Measurements from ENCODE around the gene MYO5B.
"Not testable (repeated sequence)": the region's sequence is repeated elsewhere in the genome, so short reads cannot be mapped to it uniquely, and the experiment has no call there.

MYO5B gene

GRCh38 chr18:49842656-49843055, 352.3 kb downstream of the MYO5B start:
- Mint-ChIP-seq H3K4me1 (ENCODE audit: low read depth) (no peaks in the 10 kb centered on the region), H3K9me3 (no peaks in the 10 kb centered on the region), H3K27ac (no peak overlapping the region), H3K27me3 (no peaks in the 10 kb centered on the region), H3K4me3 (no peak overlapping the region), H3K36me3 (ENCODE audit: low read depth) (no peaks in the 10 kb centered on the region)
- intact Hi-C loops (cut with micrococcal nuclease): no loop called here

DNA sequence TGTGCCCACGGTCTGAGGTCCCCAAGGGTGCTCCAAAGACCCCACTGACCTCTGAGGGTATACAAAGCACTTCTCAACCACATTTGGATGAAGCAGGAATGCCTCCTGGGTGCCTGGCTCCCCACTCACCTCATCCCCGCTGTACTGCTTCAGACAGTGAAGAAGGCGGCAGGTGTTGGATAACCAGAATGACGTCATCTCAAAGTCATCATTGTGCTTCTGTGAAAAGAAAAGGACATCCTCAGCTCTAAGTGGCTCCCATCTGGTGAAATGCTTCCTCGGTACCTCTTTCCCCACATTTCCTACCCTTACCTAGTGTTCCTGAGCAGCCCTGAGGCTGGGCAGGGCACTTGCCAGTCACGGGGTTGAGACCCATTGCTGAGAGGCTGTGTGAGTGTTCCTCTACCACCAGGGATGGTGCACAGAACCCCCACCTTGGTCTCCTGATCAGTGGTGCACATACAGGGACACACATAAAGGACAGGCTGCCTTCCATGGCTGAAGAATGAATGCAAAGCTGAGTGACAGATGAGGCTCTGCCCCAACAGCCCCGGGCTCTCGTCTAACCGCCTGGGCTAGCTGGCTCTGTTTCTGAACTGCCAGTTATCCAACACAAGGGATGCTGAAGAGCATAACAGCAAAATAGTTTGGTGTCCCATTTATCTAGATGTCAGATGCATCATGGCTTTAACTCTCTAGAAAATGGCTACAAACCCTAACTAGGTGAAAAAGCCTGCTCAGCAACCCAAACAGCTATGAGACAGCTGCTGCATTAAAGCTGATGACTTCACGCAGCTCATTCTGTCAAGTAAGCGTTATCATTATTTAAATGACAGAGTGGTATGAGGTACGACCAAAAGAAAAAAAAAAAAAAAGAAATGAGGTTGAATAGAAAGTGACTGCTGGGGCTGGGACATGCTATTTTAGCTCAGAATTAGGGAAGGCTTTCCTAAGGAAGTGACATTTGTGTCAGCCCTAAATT, 353.4 kb downstream of the MYO5B start:
- H3K9me3 Mint-ChIP-seq: no peaks in the 10 kb centered on the region
- no peaks in the 10 kb centered on the region for H3K27me3 Mint-ChIP-seq
- H3K4me3 Mint-ChIP-seq: no peak overlapping the region
- H3K4me1 Mint-ChIP-seq (ENCODE audit: low read depth): no peaks in the 10 kb centered on the region
- intact Hi-C loops (cut with micrococcal nuclease): no loop called here
- no peaks in the 10 kb centered on the region for H3K36me3 Mint-ChIP-seq (ENCODE audit: low read depth)
- H3K27ac Mint-ChIP-seq: no peak overlapping the region

DNA sequence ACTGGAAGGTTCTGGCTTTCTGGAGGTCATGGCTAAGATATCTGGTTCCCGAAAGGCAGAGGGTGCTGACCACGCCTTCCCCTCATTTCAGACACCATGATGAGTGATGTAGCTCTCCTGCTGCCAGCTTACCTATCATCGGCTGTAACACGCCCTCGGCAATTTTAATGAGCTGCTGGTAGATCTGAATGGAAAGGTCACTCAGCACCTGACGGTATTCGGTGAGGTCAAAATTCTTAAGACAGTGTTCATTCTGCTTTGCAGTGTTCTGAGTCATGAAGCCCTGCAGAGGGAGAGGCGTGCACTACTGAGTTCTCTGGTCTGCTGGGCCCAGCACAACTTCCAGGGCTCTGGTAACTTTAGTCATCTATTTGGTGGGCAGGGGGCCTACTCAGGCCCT, 355.9 kb downstream of the MYO5B start:
- no peaks in the 10 kb centered on the region for H3K36me3 Mint-ChIP-seq (ENCODE audit: low read depth)
- no peak overlapping the region for H3K27ac Mint-ChIP-seq
- H3K27me3 Mint-ChIP-seq: no peaks in the 10 kb centered on the region
- H3K9me3 Mint-ChIP-seq: no peaks in the 10 kb centered on the region
- H3K4me1 Mint-ChIP-seq (ENCODE audit: low read depth): no peaks in the 10 kb centered on the region
- no peak overlapping the region for H3K4me3 Mint-ChIP-seq
- intact Hi-C loops (cut with micrococcal nuclease): no loop called here

DNA sequence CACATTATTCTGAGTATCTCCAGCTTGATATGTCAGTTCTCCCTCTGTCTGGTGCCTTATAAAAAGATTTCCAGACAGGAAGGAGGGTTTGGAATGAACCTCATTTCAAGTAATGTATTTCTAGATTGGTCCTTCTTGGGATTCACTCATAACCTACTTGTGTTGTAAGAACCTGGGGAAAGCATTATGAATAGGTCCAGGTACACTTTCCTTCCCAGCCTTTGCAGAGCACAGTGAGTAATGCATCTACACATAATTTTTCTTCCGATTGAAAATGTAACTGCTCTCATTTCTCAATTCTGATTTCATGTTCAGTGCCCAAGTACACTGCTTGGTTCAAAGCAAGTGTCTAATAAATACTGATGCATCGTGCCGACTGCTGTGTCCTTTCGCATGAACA, 356.6 kb downstream of the MYO5B start:
- Mint-ChIP-seq H3K27me3 (no peaks in the 10 kb centered on the region), H3K27ac (no peak overlapping the region), H3K4me3 (no peak overlapping the region), H3K4me1 (ENCODE audit: low read depth) (no peaks in the 10 kb centered on the region), H3K36me3 (ENCODE audit: low read depth) (no peaks in the 10 kb centered on the region), H3K9me3 (no peaks in the 10 kb centered on the region)
- intact Hi-C loops (cut with micrococcal nuclease): no loop called here

DNA sequence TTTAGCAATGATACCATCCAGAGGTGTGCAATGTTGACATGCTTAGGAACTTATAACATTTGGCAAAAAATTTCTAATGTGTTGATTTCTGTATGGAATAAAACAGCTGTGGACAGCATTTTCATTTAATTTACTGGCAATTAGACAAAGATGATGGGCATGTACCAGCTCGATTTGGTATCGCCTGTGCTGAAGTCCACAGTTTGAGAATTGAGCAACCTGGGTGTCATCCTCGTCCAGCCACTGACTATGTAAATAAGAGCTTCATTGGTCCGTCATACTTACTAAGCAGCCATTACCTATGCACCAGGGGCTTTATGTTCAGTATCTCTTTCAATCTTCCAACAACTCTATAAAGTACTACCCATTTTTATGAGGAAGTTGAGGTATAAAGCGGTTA, 357.1 kb downstream of the MYO5B start:
- intact Hi-C loops (cut with micrococcal nuclease): no loop called here
- Mint-ChIP-seq H3K4me1 (ENCODE audit: low read depth) (no peaks in the 10 kb centered on the region), H3K27me3 (peaks cover under 1% of the 10 kb centered on the region), H3K9me3 (no peaks in the 10 kb centered on the region), H3K4me3 (no peak overlapping the region), H3K27ac (no peak overlapping the region), H3K36me3 (ENCODE audit: low read depth) (no peaks in the 10 kb centered on the region)

DNA sequence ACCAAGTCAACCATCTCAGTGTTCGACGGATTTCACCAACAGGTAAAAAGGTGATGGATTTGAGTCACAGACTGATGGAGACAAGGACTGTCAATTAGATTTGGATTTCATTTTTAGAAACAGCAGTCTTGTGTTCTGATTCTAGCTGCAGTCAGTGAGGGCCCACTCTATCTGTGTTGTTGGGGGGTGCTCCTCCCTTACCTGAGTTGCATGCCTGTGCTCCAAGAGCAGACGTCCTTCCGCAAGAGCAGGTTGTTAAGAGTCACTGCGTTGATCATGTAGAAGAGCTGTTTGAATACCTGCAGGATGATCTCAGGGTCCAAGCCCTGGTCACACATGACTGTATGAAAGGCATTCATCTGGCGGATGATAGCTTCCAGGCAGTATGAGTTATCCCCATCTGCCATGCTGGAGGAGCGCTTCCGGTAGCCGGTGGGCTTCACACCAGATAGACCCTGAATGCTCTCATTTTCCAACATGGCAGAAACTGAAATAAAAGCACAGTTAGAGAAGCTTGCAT, 357.6 kb downstream of the MYO5B start:
- intact Hi-C loops (cut with micrococcal nuclease); H3K36me3 Mint-ChIP-seq (ENCODE audit: low read depth); H3K4me3 Mint-ChIP-seq; H3K4me1 Mint-ChIP-seq (ENCODE audit: low read depth); H3K27me3 Mint-ChIP-seq; H3K27ac Mint-ChIP-seq; H3K9me3 Mint-ChIP-seq: not testable (repeated sequence)

DNA sequence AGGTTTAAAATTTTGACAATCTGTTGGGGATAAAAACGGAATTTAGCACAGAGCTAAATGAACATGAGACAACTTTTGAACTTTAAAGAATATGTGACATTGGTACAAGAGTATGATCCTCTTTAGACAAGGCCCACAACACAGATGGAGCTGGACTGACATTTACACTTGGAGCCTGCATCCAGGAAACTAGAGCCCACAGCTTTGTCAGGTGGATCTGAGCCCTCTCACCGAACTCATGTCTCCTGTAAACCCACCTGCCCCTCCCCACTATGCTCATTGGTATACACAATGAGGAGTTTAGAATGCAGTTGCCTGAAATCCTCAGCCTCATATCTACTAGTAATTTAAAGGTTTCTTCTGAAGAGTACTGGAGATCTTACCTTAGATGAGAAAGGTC, 359.5 kb downstream of the MYO5B start:
- H3K27ac Mint-ChIP-seq: no peak overlapping the region
- H3K4me3 Mint-ChIP-seq: no peak overlapping the region
- H3K9me3 Mint-ChIP-seq: no peaks in the 10 kb centered on the region
- no peaks in the 10 kb centered on the region for H3K4me1 Mint-ChIP-seq (ENCODE audit: low read depth)
- H3K27me3 Mint-ChIP-seq: peaks cover 1% of the 10 kb centered on the region
- no peaks in the 10 kb centered on the region for H3K36me3 Mint-ChIP-seq (ENCODE audit: low read depth)
- intact Hi-C loops (cut with micrococcal nuclease): no loop called here

DNA sequence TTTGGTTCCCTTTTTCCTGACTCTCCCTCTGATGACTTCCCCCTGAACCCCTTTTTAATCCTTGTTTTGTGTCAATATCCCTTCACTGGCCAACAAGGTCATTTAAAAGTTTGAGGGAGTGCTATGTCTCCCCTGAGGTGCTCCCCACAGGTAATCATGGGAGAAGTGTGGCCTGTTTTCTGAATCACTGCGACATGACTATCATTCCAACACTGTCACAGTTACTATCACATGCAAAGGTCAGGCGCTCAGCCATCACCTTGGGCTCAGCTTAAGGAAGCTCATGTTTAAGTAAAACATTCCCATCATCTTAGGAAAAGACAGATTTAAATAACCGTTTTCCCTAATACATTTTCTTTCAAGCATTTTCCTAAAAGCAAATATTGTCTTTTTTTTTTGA, 360.7 kb downstream of the MYO5B start:
- Mint-ChIP-seq H3K4me3 (no peak overlapping the region), H3K36me3 (ENCODE audit: low read depth) (no peaks in the 10 kb centered on the region), H3K4me1 (ENCODE audit: low read depth) (no peaks in the 10 kb centered on the region), H3K27ac (no peak overlapping the region), H3K27me3 (peaks cover 1% of the 10 kb centered on the region), H3K9me3 (peaks cover 10% of the 10 kb centered on the region)
- intact Hi-C loops (cut with micrococcal nuclease): no loop called here

DNA sequence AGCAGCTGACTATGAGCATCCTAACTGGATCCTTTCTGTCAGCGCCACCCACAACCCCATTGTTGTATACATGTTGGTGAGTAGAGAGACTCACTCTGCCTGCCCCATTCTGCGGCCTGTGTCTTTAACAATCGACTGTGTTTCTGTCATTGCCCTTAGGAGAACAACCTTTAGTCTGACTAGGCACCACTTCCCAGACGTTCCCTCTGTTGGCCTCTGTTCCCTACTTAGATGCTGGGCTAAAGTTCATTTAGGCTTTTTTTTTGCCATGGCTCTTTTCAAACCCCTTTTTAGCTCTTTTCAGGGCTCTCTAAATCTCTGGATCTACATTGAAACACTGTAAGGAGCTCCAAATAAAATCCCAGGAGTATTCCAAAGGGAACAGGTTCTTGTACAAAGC, 361.1 kb downstream of the MYO5B start:
- no peaks in the 10 kb centered on the region for H3K36me3 Mint-ChIP-seq (ENCODE audit: low read depth)
- no peak overlapping the region for H3K4me3 Mint-ChIP-seq
- H3K27me3 Mint-ChIP-seq: peaks cover 1% of the 10 kb centered on the region
- no peaks in the 10 kb centered on the region for H3K4me1 Mint-ChIP-seq (ENCODE audit: low read depth)
- peaks cover 15% of the 10 kb centered on the region for H3K9me3 Mint-ChIP-seq
- intact Hi-C loops (cut with micrococcal nuclease): no loop called here
- no peak overlapping the region for H3K27ac Mint-ChIP-seq

DNA sequence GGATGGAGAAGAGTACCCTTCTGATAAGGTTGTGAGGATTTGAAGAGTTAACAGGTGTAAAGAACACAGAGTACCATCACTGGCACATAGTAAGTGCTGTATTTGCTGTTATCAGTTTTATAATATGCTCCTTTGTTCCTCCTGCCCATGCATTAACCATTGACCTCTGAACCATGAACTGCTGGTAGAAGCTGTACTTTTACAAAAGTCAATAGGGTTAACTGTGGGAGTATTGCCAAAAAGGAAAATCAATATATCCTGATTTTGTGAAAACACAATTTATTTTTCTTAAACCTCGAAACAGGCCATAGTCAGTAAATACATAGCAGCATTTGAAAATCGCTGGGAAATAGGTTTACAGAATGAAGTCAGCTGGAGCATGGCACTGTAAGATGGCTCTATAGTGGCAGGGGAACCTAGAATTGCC, 362.7 kb downstream of the MYO5B start:
- peaks cover 31% of the 10 kb centered on the region for H3K9me3 Mint-ChIP-seq
- no peaks in the 10 kb centered on the region for H3K36me3 Mint-ChIP-seq (ENCODE audit: low read depth)
- intact Hi-C loops (cut with micrococcal nuclease): no loop called here

DNA sequence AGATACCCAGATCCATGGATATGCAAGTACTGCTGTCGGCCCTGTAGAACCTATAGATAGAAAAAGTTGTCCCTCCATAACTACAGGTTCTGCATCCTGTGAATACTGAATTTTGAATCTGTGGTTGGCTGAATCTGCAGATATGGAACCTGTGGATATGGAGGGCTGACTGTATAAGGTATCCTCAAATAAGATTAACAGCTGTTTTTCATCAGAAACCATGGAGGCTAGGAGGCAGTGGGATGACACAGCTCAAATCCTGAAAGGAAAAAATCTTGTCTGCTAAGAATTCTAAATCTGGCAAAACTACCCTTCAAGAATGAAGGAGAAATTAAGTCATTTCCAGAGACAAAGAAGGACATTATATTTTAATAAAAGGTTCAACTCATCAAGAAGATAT, 367.0 kb downstream of the MYO5B start:
- Mint-ChIP-seq H3K4me1 (ENCODE audit: low read depth) (no peaks in the 10 kb centered on the region), H3K9me3 (peaks cover 43% of the 10 kb centered on the region), H3K36me3 (ENCODE audit: low read depth) (no peaks in the 10 kb centered on the region), H3K27ac (no peak overlapping the region), H3K27me3 (peaks cover 1% of the 10 kb centered on the region), H3K4me3 (no peak overlapping the region)
- intact Hi-C loops (cut with micrococcal nuclease): no loop called here

More for the DNA sequence above, 362.7 kb downstream of the MYO5B start:
- Mint-ChIP-seq H3K27me3 (peaks cover 1% of the 10 kb centered on the region), H3K4me3 (no peak overlapping the region), H3K27ac (no peak overlapping the region), H3K4me1 (ENCODE audit: low read depth) (no peaks in the 10 kb centered on the region)

DNA sequence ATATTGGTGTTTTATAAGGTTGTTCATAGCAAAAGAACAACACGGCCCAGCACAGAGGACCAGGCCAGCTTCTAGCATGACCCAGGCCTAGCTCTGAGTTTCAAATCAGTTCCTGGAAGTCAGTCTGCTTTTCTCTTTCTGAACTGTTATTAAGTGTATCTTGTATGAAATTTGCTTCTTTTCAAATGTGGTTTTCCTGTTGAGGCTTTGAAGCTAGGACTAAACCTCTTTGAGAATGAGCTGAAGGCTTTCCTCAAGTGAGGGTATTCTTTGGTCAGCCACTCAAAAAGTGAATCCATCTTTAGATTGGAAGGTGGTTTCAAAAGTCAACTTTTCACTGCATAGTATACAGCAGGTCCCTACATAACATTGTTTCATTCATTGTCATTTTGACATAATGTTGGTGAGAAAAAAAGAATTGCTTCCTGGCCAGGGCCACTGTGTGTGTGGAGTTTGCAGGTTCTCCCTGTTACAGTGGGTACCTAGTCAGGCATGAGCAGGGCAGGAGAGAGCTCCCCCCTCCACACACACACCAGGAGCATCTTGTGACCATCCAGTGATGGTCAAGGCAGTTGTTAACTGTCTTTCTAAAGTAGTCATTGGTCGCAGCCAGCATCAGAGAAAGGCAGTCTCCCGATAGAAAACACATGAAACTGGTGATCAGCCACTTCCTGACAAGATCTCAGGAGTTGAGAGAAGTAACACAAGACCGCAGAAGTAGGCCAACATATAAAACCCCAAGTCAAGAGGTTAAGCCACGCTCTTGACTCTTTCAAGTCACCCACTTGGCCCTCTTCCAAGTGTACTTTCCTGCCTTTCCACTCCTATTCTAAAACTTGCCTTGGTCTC, 374.9 kb downstream of the MYO5B start:
- intact Hi-C loops (cut with micrococcal nuclease): loop anchor here (10.0 kb wide), 1 partner anchor 465 kb away; the partner anchor contains the start of genes CXXC1 and MBD1
- no peak overlapping the region for H3K4me3 Mint-ChIP-seq
- no peaks in the 10 kb centered on the region for H3K27me3 Mint-ChIP-seq
- no peaks in the 10 kb centered on the region for H3K9me3 Mint-ChIP-seq
- H3K36me3 Mint-ChIP-seq (ENCODE audit: low read depth): peaks cover 14% of the 10 kb centered on the region
- no peak overlapping the region for H3K27ac Mint-ChIP-seq
- H3K4me1 Mint-ChIP-seq (ENCODE audit: low read depth): peaks cover 17% of the 10 kb centered on the region

- H3K9me3 Mint-ChIP-seq: no peaks in the 10 kb centered on the region
- no peaks in the 10 kb centered on the region for H3K27me3 Mint-ChIP-seq
- H3K4me1 Mint-ChIP-seq (ENCODE audit: low read depth): peaks cover 25% of the 10 kb centered on the region
Observed at GRCh38 chr18:49819071-49819662, 375.8 kb downstream of the MYO5B start.

More at GRCh38 chr18:49819071-49819662, 375.8 kb downstream of the MYO5B start:
- H3K27ac Mint-ChIP-seq: no peak overlapping the region
- peaks cover 17% of the 10 kb centered on the region for H3K36me3 Mint-ChIP-seq (ENCODE audit: low read depth)
- intact Hi-C loops (cut with micrococcal nuclease): loop anchor here (10.0 kb wide), 1 partner anchor 466 kb away; the partner anchor contains the start of genes CXXC1 and MBD1
- no peak overlapping the region for H3K4me3 Mint-ChIP-seq

Measured in dendritic cell treated with granulocyte-macrophage colony-stimulating factor and Interleukin-4, amounts not matched to agents 40 ng/mL and 50 ng/mL, for 4 days (primary cell).